ENCODE measurements around the gene RYR1.

GRCh38 chr19:38485541-38486285 lies 52.2 kb downstream of the RYR1 start:
- TF ChIP-seq CTCF (IDR thresholded peaks at IDR 0.05; ENCODE audit: low read length) (no peak), EZH2 (optimal IDR thresholded peaks at IDR 0.05; ENCODE audit: low read depth, low read length) (no peak), EZH2phosphoT487 (IDR thresholded peaks at IDR 0.05; ENCODE audit: low read length) (no peak)

All from MM.1S (cell line).